ENCODE data around the gene MACROD2.

MACROD2 gene

GRCh38 chr20:15222502-15223330 lies 1227.4 kb downstream of the MACROD2 start:
- no peak for DNase-seq (ENCODE audit: extremely low read depth in 1 of 2, low read depth in 1 of 2)

GRCh38 chr20:15224199-15224598 lies 1228.9 kb downstream of the MACROD2 start:
- DNase-seq (ENCODE audit: extremely low read depth in 1 of 2, low read depth in 1 of 2) = no peak

GRCh38 chr20:15227102-15227501 lies 1231.8 kb downstream of the MACROD2 start:
- DNase-seq (ENCODE audit: extremely low read depth in 1 of 2, low read depth in 1 of 2) = no peak

- no peak for DNase-seq (ENCODE audit: extremely low read depth in 1 of 2, low read depth in 1 of 2)
Observed at GRCh38 chr20:15232243-15232642, 1236.9 kb downstream of the MACROD2 start.

GRCh38 chr20:15235471-15236198 lies 1240.3 kb downstream of the MACROD2 start:
- DNase-seq (ENCODE audit: extremely low read depth in 1 of 2, low read depth in 1 of 2) = no peak

- no peak for DNase-seq (ENCODE audit: extremely low read depth in 1 of 2, low read depth in 1 of 2)
Observed at GRCh38 chr20:15236812-15237211, 1241.5 kb downstream of the MACROD2 start.

- DNase-seq (ENCODE audit: extremely low read depth in 1 of 2, low read depth in 1 of 2) = no peak
Observed at GRCh38 chr20:15239542-15240206, 1244.4 kb downstream of the MACROD2 start.

- DNase-seq (ENCODE audit: extremely low read depth in 1 of 2, low read depth in 1 of 2) = no peak
Observed at GRCh38 chr20:15240801-15241200, 1245.5 kb downstream of the MACROD2 start.

GRCh38 chr20:15241681-15242080 lies 1246.4 kb downstream of the MACROD2 start:
- DNase-seq (ENCODE audit: extremely low read depth in 1 of 2, low read depth in 1 of 2) = no peak

GRCh38 chr20:15242773-15243172 lies 1247.5 kb downstream of the MACROD2 start:
- DNase-seq (ENCODE audit: extremely low read depth in 1 of 2, low read depth in 1 of 2) = no peak

GRCh38 chr20:15245896-15246295 lies 1250.6 kb downstream of the MACROD2 start:
- no peak for DNase-seq (ENCODE audit: extremely low read depth in 1 of 2, low read depth in 1 of 2)

- no peak for DNase-seq (ENCODE audit: extremely low read depth in 1 of 2, low read depth in 1 of 2)
Observed at GRCh38 chr20:15248618-15249395, 1253.5 kb downstream of the MACROD2 start.

- DNase-seq (ENCODE audit: extremely low read depth in 1 of 2, low read depth in 1 of 2) = no peak
Observed at GRCh38 chr20:15251171-15251570, 1255.9 kb downstream of the MACROD2 start.

GRCh38 chr20:15252304-15252703 lies 1257.0 kb downstream of the MACROD2 start:
- no peak for DNase-seq (ENCODE audit: extremely low read depth in 1 of 2, low read depth in 1 of 2)

GRCh38 chr20:15253431-15253830 lies 1258.1 kb downstream of the MACROD2 start:
- DNase-seq (ENCODE audit: extremely low read depth in 1 of 2, low read depth in 1 of 2) = no peak

GRCh38 chr20:15256676-15257568 lies 1261.6 kb downstream of the MACROD2 start:
- DNase-seq (ENCODE audit: extremely low read depth in 1 of 2, low read depth in 1 of 2) = no peak

- no peak for DNase-seq (ENCODE audit: extremely low read depth in 1 of 2, low read depth in 1 of 2)
Observed at GRCh38 chr20:15257569-15257870, 1262.2 kb downstream of the MACROD2 start.

GRCh38 chr20:15265581-15266309 lies 1270.4 kb downstream of the MACROD2 start:
- no peak for DNase-seq (ENCODE audit: extremely low read depth in 1 of 2, low read depth in 1 of 2)

- DNase-seq (ENCODE audit: extremely low read depth in 1 of 2, low read depth in 1 of 2) = no peak
Observed at GRCh38 chr20:15267935-15268334, 1272.6 kb downstream of the MACROD2 start.
